HEK293T (cell line): ENCODE measurements around the gene DUOXA1.

Source experiments
- ELF4 ChIP-seq: fragments of 450-650 bp; IDR thresholded peaks from 2 replicates; pipeline ENCODE4 v1.6.1; 2017; ENCODE audit warnings: antibody characterized with exemption
- FOXM1 ChIP-seq: fragments of 450-650 bp; IDR thresholded peaks from 2 replicates; pipeline ENCODE4 v1.6.1; 2017; ENCODE audit warnings: mild to moderate bottlenecking, borderline replicate concordance

DNA sequence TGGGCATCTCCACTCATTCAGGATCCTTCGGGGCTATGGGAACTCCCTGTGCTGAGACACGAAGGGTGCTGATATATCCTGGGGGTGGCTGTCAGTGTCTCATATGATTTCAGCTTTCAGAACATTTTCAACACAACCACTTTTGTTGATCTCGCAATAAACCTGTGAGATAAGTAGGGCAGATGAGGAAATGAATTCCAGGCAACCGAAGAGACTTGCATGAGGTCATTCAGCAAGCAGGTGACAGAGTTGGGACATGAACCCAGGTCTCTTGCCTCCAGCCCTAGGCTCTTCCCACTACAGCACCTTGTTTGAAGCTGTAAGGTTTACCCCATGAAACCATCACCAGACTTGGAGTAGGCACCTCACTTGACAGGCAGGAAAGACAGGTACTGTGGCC, 16.7 kb upstream of the DUOXA1 start:
- TF ChIP-seq ELF4 = no peak
- no peak for TF ChIP-seq FOXM1
